ENCODE results near the gene TAS2R7. TPM values are rescaled to one million over a fixed set of nuclear protein-coding genes. Genes with fewer than 3 reads are reported as not detected.

Gene TAS2R7
- total RNA-seq, 1 donor from 2014 or later = not detected

- DNase-seq = no peak
- Histone ChIP-seq H3K27ac (replicated peaks) (no peak overlapping the region), H3K9me3 (replicated peaks) (peaks cover 12% of the 10 kb centered on the region), H3K36me3 (no peaks in the 10 kb centered on the region), H3K27me3 (ENCODE audit: low read depth) (no peaks in the 10 kb centered on the region), H3K4me3 (no peak overlapping the region), H3K4me1 (no peaks in the 10 kb centered on the region)
- intact Hi-C loops (cut with micrococcal nuclease) = no loop called here
- TF ChIP-seq CTCF (IDR thresholded peaks at IDR 0.05; ENCODE audit: borderline replicate concordance) = no peak
Measured at GRCh38 chr12:10838461-10838860, 36.0 kb upstream of the TAS2R7 start.

GRCh38 chr12:10829994-10830393 is 27.6 kb upstream of the TAS2R7 start:
- no peak for TF ChIP-seq CTCF (IDR thresholded peaks at IDR 0.05; ENCODE audit: borderline replicate concordance)
- intact Hi-C loops (cut with micrococcal nuclease) = no loop called here
- Histone ChIP-seq H3K9me3 (replicated peaks) (no peaks in the 10 kb centered on the region), H3K4me3 (no peak overlapping the region), H3K27ac (replicated peaks) (no peak overlapping the region), H3K4me1 (no peaks in the 10 kb centered on the region), H3K36me3 (no peaks in the 10 kb centered on the region), H3K27me3 (ENCODE audit: low read depth) (no peaks in the 10 kb centered on the region)
- DNase-seq = no peak

GRCh38 chr12:10826258-10826657 is 23.8 kb upstream of the TAS2R7 start, which contains the start of gene TAS2R10:
Gene TAS2R10 (minus strand): TSS chr12:10826358. CDS start chr12:10826269, 89 bp downstream.
- Histone ChIP-seq H3K4me3 (no peak within 1 kb of the TSS), H3K36me3 (no peaks in the 10 kb centered on the region), H3K27me3 (ENCODE audit: low read depth) (no peaks in the 10 kb centered on the region), H3K4me1 (no peaks in the 10 kb centered on the region), H3K27ac (replicated peaks) (no peak within 1 kb of the TSS), H3K9me3 (replicated peaks) (no peaks in the 10 kb centered on the region)
- no peak for DNase-seq
- intact Hi-C loops (cut with micrococcal nuclease) = no loop called here
- no peak for TF ChIP-seq CTCF (IDR thresholded peaks at IDR 0.05; ENCODE audit: borderline replicate concordance)

- Histone ChIP-seq H3K4me3 (no peak overlapping the region), H3K9me3 (replicated peaks) (no peaks in the 10 kb centered on the region), H3K36me3 (no peaks in the 10 kb centered on the region), H3K27ac (replicated peaks) (no peak overlapping the region), H3K27me3 (ENCODE audit: low read depth) (no peaks in the 10 kb centered on the region), H3K4me1 (no peaks in the 10 kb centered on the region)
- intact Hi-C loops (cut with micrococcal nuclease) = no loop called here
- TF ChIP-seq CTCF (IDR thresholded peaks at IDR 0.05; ENCODE audit: borderline replicate concordance) = no peak
- no peak for DNase-seq
Measured at GRCh38 chr12:10824957-10825356, 22.5 kb upstream of the TAS2R7 start.

- peaks cover 13% of the 10 kb centered on the region for H3K9me3 ChIP-seq (replicated peaks)
- H3K27ac ChIP-seq (replicated peaks) = no peak overlapping the region
- intact Hi-C loops (cut with micrococcal nuclease) = no loop called here
- no peaks in the 10 kb centered on the region for H3K4me1 ChIP-seq
- DNase-seq = no peak
- H3K36me3 ChIP-seq = no peaks in the 10 kb centered on the region
- no peak for TF ChIP-seq CTCF (IDR thresholded peaks at IDR 0.05; ENCODE audit: borderline replicate concordance)
- no peaks in the 10 kb centered on the region for H3K27me3 ChIP-seq (ENCODE audit: low read depth)
- no peak overlapping the region for H3K4me3 ChIP-seq
Measured at GRCh38 chr12:10811883-10812536, 9.6 kb upstream of the TAS2R7 start.
